Embryonic facial prominence (tissue), 1 donor: Measurements from ENCODE around the gene LONP2.
"Not testable (repeated sequence)": the region's sequence is repeated elsewhere in the genome, so short reads cannot be mapped to it uniquely, and the experiment has no call there.

Experiments
- DNase-seq: peaks from one replicate; pipeline ENCODE4 v3.0.0-alpha.2; 2016; ENCODE audit errors: extremely low spot score

LONP2 gene

DNA sequence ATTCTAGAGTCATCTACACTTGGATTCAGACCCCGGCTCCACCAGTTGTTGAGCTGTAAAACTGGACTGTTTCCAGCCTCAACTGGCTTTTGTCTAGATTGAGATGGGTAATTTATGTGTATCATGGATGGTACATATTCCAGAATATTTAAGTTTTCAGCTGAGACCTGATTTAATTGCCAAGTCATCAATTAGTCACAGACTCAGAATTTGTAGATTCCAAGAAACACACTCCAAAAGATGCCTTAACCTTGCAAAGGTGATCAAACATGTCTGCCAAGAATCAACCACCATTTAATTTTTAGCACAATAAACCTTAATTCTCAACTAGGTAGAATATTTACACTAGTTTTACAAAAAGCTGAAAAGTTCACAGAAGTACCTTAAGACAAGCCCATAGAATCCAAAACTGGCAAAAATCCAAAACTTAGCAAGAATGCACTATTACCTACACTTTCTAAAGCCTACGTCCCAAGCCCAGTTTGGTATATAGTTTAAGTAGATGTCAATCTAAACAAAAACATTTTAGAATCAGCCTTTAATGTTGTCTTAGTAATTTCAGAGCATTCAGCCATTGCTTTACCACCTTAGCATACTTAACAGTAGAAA, 123.4 kb downstream of the LONP2 start:
- no peak for DNase-seq

DNA sequence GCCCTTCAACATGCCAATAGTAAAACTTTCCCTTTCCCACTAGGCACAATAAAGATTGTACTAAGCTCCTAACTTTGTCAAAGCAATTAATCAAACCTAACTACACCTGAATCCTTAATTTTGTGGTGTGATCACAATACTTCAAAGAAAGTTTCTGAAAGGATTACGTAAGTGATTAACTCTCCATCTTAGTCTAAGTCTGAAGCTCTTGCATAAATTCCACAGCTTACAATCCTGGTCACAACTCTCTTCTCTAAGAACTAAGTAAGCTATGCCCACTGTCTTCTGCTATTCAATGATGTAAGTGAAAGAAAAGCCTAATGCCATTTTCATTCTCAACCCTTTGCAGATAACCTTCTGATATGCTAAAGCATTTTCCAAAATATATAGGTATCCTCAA, 125.7 kb downstream of the LONP2 start:
- DNase-seq: no peak

DNA sequence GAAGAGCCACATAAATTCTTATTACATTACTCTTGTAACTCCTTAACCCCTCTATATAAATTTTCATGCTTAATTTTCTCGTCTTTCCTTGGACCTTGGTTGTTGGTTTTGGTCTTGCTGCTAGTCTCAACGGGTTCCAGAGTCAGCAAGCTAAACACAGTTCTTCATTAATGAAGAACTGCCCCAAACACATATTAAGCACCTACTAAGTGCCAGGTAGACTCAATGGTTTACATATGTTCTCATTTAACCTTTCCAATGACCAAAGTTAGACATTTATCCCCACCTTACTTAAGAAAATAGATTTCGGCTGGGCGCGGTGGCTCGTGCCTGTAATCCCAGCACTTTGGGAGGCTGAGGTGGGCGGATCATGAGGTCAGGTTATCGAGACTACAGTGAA, 126.1 kb downstream of the LONP2 start:
- no peak for DNase-seq

DNA sequence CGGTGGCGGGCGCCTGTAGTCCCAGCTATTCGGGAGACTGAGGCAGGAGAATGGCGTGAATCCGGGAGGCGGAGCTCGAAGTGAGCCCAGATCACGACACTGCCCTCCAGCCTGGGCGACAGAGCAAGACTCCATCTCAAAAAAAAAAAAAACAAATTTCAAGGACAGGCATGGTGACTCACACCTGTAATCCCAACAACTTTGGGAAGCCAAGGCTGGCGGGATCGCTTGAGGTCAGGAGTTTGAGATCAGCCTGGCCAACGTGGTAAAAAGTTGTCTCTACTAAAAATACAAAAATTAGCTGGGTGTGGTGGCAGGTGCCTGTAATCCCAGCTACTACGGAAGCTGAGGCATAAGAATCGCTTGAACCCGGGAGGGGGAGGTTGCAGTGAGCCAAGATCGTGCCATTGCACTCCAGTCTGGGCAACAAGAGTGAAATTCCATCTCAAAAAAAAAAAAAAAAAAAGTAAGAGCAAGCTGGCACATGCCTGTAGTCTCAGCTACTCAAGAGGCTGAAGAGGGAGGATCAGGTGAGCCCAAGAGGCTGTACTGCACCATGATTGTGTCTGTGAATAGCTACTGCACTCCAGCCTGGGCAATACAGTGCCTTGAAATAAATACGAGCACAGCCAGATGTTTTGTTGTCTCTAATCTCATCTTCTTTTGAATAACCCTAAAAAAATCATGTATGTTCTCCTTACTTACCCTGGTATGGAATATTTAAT, 126.7 kb downstream of the LONP2 start:
- DNase-seq: not testable (repeated sequence)

DNA sequence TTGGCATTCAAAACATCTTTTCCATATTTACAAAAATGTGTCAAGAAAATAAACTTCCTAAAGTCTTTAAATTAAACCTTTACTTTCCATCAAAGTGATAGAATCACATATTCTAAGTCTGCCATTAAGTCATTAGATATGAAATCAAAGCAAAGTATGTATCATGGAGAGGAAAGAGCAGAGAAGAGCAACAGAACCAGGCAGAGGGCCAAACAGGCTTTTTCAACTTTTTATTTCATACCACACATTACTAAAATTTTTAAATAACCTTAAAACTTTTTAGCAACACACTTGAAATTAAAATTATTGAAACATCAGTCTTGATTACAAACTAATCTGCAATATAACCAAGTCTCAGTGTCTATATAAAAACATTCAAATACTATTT, 127.3 kb downstream of the LONP2 start:
- no peak for DNase-seq

DNA sequence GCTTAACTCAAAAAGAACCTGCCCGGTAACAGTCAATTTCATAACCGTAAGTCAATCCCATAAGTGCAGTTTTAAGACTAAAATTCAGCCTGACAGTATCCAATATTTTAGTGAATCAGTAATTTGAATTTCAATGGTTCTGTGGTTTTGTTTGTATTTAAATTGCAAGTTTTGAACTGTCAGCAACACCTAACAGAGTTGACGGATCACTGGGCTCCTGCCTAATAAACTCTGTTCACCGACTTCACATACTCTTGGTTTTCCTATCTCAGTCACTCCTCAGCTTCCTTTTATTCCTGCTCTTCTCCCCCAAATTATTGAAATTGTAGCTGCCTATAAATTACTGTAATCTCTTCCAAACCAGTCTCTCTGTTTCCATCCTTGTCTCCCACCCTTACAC, 128.6 kb downstream of the LONP2 start:
- DNase-seq: no peak

DNA sequence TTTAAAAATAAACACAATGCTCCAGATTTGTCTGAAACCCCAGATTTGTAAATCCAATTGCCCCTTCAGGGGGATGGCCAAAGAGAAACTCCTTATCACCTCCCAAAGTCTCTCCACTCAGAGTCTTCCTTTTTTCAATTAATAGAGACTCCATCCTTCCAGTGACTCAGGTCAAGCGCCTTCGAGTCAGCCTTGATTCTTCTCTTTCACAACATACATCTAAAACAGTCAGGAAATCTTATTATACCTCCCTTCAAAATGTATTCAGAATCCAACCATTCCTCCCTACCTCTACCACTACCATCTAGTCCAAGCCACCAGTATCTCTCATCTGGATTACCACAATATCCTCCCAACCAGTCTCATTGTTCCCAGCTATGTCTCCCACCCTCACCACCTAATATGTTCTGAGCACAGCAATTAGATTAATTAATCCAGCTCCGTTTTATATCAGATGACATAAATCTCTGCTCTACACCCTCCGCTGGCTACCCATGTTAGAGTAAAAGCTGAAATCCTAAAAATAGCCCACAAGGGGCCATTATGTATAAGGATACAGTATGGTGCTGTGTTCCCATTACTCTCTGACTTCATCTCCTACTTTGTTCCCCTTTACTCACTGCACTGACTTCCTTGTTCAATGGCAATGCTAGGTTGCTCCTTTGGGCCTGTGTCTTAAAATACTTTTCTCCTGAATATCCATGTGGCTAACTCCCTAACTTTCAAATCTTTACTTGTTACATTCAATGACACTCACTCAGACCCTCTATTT, 129.3 kb downstream of the LONP2 start:
- no peak for DNase-seq

DNA sequence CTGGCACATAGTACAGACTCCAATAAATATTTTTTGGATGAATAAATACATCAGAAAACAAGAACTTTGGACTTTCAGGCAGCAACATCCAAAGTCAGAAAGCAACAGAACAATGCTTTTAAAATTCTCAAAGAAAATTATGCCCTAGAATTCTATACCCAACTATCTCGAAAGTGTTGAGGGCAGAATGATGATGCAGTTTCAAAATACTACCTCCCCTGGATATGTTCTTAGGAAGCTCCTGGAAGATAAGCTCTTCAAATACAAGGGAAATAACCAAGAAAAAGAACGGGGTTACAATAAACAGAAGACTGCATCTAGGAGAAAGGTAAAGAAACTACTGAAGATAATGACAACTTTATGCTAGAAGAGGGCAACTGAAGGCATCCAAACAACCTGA, 130.2 kb downstream of the LONP2 start:
- DNase-seq: no peak

DNA sequence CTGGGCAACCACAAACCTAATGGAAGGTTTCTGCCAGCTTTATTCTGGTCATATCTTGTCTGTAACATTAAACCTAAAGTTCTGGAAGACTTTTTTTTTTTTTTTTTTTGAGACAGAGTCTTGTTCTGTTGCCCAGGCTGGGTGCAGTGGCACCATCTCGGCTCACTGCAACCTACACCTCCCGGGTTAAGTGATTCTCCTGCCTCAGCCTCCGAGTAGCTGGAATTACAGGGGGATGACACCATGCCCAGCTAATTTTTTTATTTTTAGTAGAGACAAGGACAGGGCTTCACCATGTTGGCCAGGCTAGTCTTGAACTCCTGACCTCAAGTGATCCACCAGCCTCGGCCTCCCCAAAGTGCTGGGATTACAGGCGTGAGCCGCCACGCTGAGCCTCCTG, 133.2 kb downstream of the LONP2 start:
- not testable (repeated sequence) for DNase-seq

DNA sequence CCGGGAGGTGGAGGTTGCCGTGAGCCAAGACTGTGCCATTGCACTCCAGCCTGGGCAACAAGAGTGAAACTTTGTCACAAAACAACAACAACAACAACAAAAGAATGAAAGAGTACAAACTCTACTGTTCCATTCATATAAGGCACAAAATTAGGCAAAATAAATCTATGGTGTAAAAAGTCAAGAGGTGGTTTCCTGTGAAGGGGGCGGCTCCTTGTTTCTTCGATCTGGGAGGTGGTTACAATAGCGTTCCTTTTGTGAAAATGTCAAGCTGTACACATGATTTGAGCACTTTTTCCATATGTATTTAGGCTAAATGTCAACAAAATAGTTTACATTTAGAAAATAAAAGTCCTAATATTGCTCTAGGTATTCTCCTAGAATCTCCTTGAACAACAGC, 134.2 kb downstream of the LONP2 start:
- no peak for DNase-seq

DNA sequence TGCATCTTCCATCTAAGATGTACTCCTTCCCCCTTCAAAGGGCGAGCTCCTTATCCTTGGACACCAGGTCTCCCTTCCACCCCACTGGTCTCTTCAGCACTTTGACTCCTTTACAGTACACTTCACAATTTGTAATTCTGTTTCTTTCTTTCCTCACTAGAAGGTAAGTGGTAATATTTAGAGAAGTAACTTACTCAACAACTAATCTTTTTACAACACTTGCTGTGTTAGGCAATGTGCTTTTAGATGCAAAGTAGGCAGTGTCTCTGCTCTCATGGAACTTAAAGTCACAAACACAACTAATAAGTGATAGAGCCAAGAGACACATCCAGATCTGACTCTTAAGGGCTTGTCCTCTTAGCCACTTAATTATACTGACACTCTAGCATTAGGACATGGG, 134.7 kb downstream of the LONP2 start:
- DNase-seq: no peak

DNA sequence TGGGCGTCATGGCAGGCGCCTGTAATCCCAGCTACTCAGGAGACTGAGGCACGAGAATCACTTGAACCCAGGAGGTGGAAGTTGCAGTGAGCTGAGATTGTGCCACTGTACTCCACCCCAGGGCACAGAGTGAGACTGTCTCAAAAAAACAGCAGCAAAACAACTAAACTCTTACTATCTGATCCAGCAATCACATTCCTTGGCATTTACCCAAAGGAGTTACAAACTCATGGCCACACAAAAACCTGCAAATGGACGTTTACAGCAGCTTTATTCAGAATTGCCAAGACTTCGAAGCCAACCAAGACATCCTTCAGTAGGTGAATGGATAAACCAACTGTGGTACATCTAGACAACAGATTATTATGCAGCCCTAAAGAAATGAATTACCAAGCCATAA, 137.1 kb downstream of the LONP2 start:
- no peak for DNase-seq

DNA sequence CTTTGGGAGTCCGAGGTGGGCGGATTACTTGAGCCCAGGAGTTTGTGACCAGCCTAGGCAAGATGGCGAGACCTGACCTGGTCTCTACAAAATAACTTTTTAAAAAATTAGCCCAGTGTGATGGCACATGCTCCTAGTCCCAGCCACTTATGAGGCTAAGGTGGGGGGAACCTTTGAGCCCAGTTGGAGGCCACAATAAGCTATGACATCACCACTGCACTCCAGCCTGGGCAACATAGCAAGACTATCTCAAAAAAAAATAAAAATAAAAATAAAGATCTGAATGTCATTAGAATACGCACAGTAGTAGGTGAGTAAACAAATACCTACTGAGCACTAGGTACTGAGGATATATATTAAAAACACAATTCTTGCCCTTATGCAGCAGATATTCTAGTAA, 138.0 kb downstream of the LONP2 start:
- DNase-seq: no peak

DNA sequence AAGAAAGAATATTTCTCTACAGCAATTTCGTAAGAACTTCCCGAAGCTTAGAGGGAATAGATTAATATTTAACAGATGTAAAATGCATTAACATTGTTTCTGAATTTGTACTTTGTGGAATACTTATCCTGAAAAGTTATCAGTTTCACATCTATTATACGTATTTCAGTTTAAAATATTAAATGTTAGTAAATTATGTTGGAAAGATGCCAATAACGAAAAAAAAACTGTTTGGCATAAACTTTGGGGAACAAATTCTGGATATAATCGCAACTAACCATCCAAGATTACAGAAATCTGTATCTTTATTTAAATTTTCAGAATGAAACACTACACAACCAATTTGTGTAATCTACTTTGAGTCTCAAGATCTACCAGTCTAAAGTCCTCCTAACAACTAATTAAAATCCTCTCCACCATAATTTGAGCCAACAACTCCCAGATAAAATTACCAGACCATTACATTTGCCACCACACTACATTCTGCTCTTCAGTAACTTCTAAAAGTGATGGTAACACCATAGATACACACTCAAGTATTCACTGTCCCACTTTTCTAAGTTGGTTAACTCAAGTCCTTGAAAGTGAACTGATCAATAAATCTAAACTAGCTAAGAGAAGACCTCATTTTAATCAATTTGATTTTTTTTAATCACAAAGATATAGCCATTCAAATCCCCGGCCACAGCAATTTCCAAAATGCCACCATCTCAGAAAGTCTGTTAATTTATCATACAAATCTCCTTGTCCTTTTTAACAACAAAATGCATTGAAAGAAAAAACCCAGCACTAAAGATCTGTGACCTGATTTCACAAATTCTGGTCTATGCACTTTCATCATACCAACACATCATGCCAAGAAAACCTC, 139.1 kb downstream of the LONP2 start:
- no peak for DNase-seq

DNA sequence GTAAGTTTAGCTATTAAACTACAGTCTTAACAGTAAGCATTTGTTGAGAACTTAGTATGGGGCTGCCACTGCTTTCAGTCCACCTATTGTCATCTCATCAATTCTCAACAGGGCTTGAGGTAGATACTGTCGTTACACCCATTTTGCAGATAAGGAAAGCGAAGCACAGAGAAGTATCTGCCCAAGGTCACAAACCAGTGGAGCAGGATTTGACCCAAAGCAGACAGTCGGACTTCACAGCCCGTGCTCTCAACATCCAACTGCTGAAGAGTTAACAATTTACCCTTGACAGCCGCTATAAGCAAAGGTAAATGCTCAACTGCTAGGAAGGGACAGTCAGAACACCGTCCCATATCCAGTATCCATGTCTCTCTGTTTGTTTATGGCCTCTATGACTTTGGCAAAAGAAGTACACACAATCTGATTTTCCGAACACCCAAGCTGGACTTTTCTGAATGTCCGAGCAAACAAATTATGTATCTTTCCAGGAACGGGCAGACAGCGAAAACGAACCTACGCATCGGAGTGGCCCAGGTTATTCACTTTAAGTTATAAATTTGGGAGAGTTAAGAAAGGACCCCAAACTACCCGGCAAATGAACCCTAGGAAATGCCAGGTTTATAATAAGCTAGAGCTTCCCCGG, 139.9 kb downstream of the LONP2 start:
- no peak for DNase-seq

DNA sequence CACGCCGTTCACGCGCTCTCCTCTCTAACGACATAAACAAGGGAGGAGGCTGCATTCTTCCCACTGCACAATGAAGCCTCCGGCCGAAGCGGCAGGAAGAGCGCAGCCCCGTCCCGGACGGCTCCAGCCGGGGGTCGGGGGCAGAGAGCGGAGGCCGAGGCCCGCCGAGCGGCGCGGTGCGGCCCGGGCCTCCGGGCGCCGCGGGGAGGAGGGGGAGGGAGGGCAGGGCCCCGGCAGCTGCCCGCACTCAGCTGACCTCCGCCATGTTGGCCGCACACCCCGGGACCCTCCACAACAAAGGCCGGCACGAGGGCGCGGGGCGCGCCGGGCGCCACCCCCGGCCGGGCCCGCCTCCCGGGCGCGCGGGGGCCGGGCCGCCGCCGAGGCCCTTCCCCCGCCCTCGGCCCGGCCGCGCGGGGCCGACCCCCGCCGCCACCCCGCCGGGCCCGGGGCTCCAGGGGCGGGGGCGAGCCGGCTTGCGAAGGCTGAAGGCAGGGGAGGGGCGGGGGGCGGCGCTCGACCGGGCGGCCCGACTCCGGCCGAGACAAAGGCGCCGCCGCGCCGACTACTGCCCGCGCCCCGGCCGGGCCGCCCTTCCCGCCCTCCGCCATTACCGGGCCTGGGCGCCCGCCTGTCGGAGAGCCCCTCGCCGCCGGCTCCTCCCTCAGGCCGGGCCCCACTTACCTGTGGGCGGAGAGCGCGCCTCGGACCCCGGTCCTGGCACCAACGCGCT, 140.6 kb downstream of the LONP2 start:
- DNase-seq: no peak

DNA sequence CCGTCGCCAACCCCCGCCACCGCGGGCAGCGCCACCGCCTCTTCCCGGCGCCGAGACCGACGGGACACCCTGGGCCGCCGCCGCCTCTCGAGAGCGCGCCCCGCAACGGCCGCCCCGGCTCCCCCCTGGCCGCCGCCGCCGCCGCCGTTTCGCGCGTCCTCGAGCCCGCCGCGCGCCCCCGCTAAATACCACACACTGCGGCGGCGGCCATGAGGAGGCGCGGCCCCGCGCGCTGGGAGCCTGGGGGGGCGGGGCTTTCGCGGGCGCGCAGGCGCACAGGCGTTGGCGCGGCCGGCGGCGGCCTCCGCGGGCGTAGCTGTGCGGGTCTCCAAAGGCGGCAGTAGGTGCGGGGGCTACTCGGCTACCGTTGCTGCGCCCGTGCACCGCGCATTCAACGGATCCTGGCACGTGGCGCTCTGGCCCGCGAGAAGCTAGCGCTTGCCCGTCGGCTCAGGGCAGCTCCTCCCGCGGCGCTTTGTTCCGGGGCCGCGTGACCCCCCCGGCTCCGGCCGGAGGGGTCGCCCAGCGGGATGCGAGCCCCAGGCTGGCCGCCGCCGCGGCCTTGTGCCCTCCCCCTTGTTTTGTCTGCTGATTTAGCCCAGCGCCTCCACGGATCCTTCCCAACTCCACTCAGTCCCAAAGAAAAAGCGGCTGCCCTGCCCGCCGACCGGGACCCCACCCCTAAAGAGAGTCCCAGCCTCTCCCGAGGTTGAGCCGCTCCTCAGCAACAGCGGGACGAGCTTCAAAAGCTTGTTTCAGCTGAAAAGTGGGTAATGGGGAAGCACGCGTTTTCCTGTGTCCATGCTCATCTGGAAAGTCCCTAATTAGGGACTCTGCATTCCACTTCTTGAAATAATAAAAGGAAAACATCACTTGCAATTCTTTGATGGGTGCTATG, 141.4 kb downstream of the LONP2 start, which contains the start of gene SIAH1:
Gene SIAH1, minus strand, starts transcription at position 161 of the 898 bp plus-strand sequence. CDS start 22,985 bp downstream, outside the sequence.
- DNase-seq: peak; percentile 65

DNA sequence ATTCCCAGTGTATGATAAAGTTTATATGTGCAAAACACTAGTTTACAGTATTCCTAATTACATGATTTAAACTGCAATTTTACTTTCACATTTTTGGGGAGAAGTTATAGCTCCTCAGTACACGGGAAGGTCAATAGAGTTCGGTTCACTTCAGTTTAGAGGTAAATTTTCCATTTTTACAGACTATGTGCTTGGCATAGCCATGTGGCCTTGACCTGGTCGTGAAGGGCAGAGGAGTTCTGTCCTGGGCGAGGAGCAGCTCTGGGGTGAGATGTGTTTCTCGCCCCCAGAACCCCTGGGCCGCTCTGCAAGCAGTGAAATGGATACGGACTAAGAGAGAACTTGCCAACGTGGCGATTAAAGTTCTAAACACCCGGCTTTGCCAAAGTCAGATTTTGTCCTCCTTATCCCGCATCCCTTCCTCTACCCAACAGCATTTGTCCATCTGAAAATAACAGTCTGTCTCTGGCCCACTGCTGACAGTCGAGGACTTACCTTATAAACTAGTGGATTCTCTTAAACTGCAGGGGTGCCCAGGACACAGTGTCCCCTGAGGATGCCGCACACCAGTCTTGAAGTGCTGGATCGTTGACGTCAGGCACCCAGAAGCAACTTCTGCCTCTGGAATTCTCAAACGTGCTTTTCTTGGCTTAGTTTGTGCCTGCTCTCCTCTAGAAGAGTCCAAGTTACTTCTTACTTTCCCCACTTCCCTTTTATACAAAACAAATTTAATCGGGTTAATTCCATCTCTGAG, 142.6 kb downstream of the LONP2 start:
- no peak for DNase-seq

DNA sequence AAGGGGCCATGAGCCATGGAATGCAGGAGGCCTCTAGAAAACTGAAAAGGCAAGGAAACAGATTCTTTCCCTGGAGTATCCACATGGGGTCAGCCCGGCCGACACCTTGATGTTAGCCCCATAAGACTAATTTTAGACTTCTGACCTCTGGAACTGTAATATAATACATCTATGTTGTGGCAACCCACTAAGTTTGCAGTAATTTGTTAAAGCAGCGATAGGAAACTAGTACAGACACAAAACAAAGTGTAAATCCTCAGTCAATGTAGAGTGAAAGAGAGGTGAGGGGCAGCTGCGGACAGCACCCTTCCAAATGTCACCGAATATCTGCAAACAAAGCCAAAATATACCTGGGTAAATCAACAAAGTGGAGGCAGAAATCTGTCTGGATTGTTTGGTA, 148.3 kb downstream of the LONP2 start:
- no peak for DNase-seq
